ENCODE data around the gene YPEL2. TPM values are rescaled to one million over a fixed set of nuclear protein-coding genes. Genes with fewer than 3 reads are reported as not detected.
A peak's percentile ranks its signal among the peaks of the same experiment; 100 is the strongest.

The YPEL2 gene
- total RNA-seq, 1 experiment from 2014 or later = 0.98 TPM

DNA sequence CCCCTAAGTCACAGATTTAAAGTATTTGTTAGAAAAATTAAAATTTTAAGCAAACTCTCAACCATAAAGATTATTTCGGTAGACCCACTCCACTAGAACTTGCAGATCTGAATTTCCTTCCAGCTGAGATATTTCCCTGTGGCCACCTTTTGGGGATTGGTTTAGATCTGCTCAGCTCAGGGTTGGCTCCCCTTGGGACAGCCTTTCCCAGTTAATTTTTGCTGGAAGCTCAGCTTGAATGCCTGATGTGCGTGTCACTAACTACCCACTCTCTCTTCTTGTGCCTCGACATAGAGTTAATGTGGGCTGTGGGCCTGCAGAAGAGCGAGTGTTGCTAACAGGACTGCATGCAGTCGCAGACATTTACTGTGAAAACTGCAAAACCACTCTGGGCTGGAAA, 57.6 kb downstream of the YPEL2 start:
- Histone ChIP-seq H3K14ac (ENCODE audit: insufficient read depth, low read length) (no peak overlapping the region), H2AFZ (ENCODE audit: low read length) (no peak overlapping the region), H2BK12ac (ENCODE audit: insufficient read length, low read depth, low read length) (no peak overlapping the region), H2BK120ac (ENCODE audit: low read depth, low read length, poor library complexity, severe bottlenecking) (no peak overlapping the region), H3K4me2 (ENCODE audit: insufficient read depth, insufficient read length, low read length) (no peak overlapping the region), H3K9ac (ENCODE audit: extremely low read depth, insufficient read length, low read length) (no peak overlapping the region), H3K27me3 (ENCODE audit: insufficient read depth, low read length) (no peaks in the 10 kb centered on the region), H3K27ac (ENCODE audit: insufficient read length, low read depth, low read length) (no peak overlapping the region), H3K79me1 (ENCODE audit: insufficient read depth, low read depth, low read length, poor library complexity, severe bottlenecking) (no peaks in the 10 kb centered on the region), H2BK15ac (ENCODE audit: low read depth, low read length) (no peak overlapping the region), H3K23me2 (ENCODE audit: insufficient read length, low read depth, low read length, poor library complexity, severe bottlenecking) (no peaks in the 10 kb centered on the region), H4K20me1 (ENCODE audit: control insufficient read depth, insufficient read depth, insufficient read length) (no peaks in the 10 kb centered on the region), H2BK20ac (ENCODE audit: low read depth, low read length, poor library complexity, severe bottlenecking) (no peak overlapping the region), H2BK5ac (ENCODE audit: insufficient read length, low read length) (no peak overlapping the region), H3K4ac (ENCODE audit: low read depth, low read length) (no peak overlapping the region), H2AK5ac (ENCODE audit: insufficient read length, low read length) (no peak overlapping the region), H4K8ac (replicated peaks; ENCODE audit: insufficient read length, low read depth, low read length) (no peak overlapping the region), H3K18ac (ENCODE audit: insufficient read length, low read depth, low read length) (no peak overlapping the region), H3K79me2 (ENCODE audit: insufficient read depth, low read length) (no peaks in the 10 kb centered on the region), H3K23ac (ENCODE audit: insufficient read length, low read depth, low read length) (no peak overlapping the region), H3K56ac (ENCODE audit: insufficient read length, low read depth, low read length) (no peak overlapping the region), H3T11ph (ENCODE audit: low read length) (no peak overlapping the region), H3K9me3 (ENCODE audit: control insufficient read depth, low read depth, low read length) (no peaks in the 10 kb centered on the region), H4K5ac (ENCODE audit: insufficient read length, low read depth, low read length) (no peak overlapping the region), H4K91ac (ENCODE audit: insufficient read length, low read depth, low read length) (no peak overlapping the region), H3K4me1 (ENCODE audit: insufficient read depth, low read length) (no peaks in the 10 kb centered on the region; the same call in 1 of the 2 replicates)
- DNase-seq = no peak
- WGBS (ENCODE audit: extremely low coverage, insufficient read length, low lambda C conversion rate) = no CpG with 5 or more reads among the region's 5 CpGs
- Mint-ChIP-seq H3K4me1 (peaks cover 11 to 16% of the 10 kb centered on the region in 2 experiments), H3K4me3 (no peak overlapping the region), H3K36me3 (ENCODE audit: insufficient read depth in 1 of 3, low read depth in 3 of 3) (peaks cover 5 to 12% (median 7%) of the 10 kb centered on the region in 3 experiments; a peak in 3 of 7 replicates), H3K27ac (peak overlapping the region in 1 of 3 experiments; percentile 46; a peak in 2 of 7 replicates), H3K27me3 (ENCODE audit: low read depth) (no peaks in the 10 kb centered on the region), H3K9me3 (no peaks in the 10 kb centered on the region; a peak in 2 of 5 replicates)
- TF ChIP-seq, protein P1, sequence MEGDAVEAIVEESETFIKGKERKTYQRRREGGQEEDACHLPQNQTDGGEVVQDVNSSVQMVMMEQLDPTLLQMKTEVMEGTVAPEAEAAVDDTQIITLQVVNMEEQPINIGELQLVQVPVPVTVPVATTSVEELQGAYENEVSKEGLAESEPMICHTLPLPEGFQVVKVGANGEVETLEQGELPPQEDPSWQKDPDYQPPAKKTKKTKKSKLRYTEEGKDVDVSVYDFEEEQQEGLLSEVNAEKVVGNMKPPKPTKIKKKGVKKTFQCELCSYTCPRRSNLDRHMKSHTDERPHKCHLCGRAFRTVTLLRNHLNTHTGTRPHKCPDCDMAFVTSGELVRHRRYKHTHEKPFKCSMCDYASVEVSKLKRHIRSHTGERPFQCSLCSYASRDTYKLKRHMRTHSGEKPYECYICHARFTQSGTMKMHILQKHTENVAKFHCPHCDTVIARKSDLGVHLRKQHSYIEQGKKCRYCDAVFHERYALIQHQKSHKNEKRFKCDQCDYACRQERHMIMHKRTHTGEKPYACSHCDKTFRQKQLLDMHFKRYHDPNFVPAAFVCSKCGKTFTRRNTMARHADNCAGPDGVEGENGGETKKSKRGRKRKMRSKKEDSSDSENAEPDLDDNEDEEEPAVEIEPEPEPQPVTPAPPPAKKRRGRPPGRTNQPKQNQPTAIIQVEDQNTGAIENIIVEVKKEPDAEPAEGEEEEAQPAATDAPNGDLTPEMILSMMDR (conservative IDR thresholded peaks at IDR 0.05) = no peak
